ENCODE results near the gene PTPRT. TPM values are rescaled to one million over a fixed set of nuclear protein-coding genes. Genes with fewer than 3 reads are reported as not detected.

The PTPRT gene
- total RNA-seq, 2 experiments from 2014 or later, result not detected

DNA sequence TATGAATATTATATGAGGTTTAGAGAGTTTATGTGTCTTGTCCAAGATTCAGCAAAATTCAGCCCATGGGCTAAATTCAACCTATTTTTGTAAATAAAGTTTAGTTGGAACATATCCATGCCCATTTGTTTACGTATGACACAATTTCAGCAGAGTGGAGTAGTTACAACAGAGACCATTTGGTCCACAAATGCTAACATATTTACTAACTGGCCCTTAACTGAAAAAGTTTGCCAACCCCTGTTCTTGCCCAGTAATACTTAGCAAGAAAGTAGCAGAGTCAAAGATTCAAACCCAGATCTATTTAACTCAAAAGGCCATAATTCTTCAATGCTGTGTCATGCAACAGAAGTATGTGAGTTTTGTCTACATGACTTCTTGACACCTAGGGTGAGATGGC lies 561.0 kb downstream of the PTPRT start:
- Mint-ChIP-seq H3K27ac (no peak overlapping the region), H3K4me1 (no peaks in the 10 kb centered on the region), H3K27me3 (no peaks in the 10 kb centered on the region), H3K9me3 (peaks cover 18% of the 10 kb centered on the region), H3K4me3 (no peak overlapping the region), H3K36me3 (ENCODE audit: low read depth) (no peaks in the 10 kb centered on the region)
- DNase-seq, result no peak
- CTCF ChIA-PET, result no interaction called here
- POLR2A ChIA-PET, result no interaction called here

DNA sequence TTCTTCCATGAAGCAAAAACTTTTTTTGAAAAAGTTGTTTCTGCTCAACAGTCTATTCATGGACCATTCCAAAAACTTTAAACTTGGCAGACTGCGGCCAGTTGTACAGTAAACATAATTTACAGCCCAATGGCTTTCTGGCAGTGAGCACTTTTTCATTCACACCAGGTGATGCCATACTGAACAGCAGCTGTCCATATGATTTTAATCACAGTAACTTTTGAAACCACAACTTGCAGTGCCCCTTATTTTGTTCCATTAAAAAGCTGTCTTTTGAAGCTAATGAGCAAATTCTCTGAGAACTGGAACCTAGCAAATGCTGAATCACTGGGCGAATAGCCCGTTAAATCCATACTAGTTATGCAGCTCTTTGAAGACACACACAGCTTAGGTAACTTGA lies 576.6 kb downstream of the PTPRT start:
- H3K4me1 Mint-ChIP-seq, result no peaks in the 10 kb centered on the region
- POLR2A ChIA-PET, result no interaction called here

DNA sequence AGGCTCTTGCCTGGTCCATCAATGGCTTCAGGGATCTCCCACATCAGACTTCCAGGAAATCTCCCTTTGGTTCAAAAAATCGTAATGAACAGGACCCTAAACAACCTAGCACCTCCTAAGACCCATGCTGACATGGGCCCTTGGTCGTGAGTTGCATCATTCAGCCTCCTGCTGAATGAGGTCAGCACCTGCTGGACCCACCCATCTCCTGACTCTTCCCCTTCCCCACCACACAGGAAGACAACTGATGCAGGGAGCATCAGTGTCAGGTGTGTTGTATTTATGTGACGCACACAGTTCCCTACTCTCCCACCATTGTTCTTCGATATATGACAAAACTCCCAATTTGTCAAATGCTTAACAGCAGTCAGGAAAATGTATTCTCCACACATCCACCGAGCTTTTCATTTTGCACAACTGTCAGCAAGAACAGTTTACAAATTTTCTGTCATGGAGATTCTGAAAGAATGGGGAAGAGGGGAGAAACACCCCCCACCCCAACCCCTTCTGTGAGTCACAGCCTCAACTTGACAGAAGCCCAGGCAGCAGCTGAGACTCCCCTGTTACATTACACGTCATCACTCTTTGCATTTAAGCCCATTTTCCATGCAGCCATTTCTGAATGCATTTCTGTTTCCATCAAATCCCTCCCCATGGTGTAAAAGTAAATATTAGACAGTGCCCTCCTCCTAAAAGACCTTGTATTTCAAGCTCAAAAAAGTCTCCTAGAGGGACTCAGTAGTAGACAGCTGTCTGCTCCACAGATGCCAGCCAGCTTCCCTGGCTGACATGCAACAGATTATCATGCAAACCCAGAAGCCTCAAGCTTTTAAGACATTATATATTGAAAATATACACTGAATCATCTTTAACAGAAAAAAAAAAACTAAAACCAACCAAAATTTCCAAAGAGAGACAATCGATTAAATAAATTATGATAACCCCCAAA lies 577.5 kb downstream of the PTPRT start:
- peaks cover 24% of the 10 kb centered on the region for H3K9me3 Mint-ChIP-seq
- H3K4me1 Mint-ChIP-seq, result no peaks in the 10 kb centered on the region
- no peak overlapping the region for H3K27ac Mint-ChIP-seq
- H3K27me3 Mint-ChIP-seq, result no peaks in the 10 kb centered on the region
- ChIA-PET CTCF (no interaction called here), POLR2A (no interaction called here)
- DNase-seq, result no peak
- H3K4me3 Mint-ChIP-seq, result no peak overlapping the region
- no peaks in the 10 kb centered on the region for H3K36me3 Mint-ChIP-seq (ENCODE audit: low read depth)

More for the DNA sequence above, 576.6 kb downstream of the PTPRT start:
- DNase-seq, result no peak
- H3K9me3 Mint-ChIP-seq, result peaks cover 24% of the 10 kb centered on the region
- no peak overlapping the region for H3K27ac Mint-ChIP-seq
- H3K36me3 Mint-ChIP-seq (ENCODE audit: low read depth), result no peaks in the 10 kb centered on the region
- no peak overlapping the region for H3K4me3 Mint-ChIP-seq
- H3K27me3 Mint-ChIP-seq, result no peaks in the 10 kb centered on the region
- CTCF ChIA-PET, result no interaction called here

GRCh38 chr20:42611423-42611822 lies 578.3 kb downstream of the PTPRT start:
- no peaks in the 10 kb centered on the region for H3K36me3 Mint-ChIP-seq (ENCODE audit: low read depth)
- DNase-seq, result no peak
- H3K27me3 Mint-ChIP-seq, result no peaks in the 10 kb centered on the region
- H3K9me3 Mint-ChIP-seq, result peaks cover 24% of the 10 kb centered on the region
- CTCF ChIA-PET, result no interaction called here
- no peaks in the 10 kb centered on the region for H3K4me1 Mint-ChIP-seq
- H3K4me3 Mint-ChIP-seq, result no peak overlapping the region
- POLR2A ChIA-PET, result no interaction called here
- H3K27ac Mint-ChIP-seq, result no peak overlapping the region

DNA sequence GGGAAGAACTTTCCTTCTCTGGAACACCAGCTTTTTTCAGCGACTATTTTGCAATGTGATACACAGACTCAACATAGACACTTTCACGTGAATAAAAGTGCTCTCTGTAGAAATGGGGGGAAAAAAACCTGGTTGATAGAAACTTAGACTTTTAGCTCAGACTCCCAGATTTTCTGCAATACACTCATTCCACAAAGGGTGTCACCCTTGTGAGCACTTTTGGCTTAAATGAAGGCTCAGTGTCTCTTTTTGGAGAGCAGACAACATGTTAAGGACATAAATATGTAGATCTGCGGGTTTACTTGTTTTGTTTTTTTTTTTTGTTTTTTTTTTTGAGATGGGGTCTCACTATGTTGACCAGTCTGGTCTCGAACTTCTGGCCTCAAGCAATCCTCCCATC lies 579.6 kb downstream of the PTPRT start:
- CTCF ChIA-PET, result no interaction called here
- H3K4me1 Mint-ChIP-seq, result no peaks in the 10 kb centered on the region
- no peak for DNase-seq
- POLR2A ChIA-PET, result no interaction called here
- H3K27ac Mint-ChIP-seq, result no peak overlapping the region
- no peak overlapping the region for H3K4me3 Mint-ChIP-seq
- peaks cover 24% of the 10 kb centered on the region for H3K9me3 Mint-ChIP-seq
- no peaks in the 10 kb centered on the region for H3K36me3 Mint-ChIP-seq (ENCODE audit: low read depth)
- no peaks in the 10 kb centered on the region for H3K27me3 Mint-ChIP-seq

DNA sequence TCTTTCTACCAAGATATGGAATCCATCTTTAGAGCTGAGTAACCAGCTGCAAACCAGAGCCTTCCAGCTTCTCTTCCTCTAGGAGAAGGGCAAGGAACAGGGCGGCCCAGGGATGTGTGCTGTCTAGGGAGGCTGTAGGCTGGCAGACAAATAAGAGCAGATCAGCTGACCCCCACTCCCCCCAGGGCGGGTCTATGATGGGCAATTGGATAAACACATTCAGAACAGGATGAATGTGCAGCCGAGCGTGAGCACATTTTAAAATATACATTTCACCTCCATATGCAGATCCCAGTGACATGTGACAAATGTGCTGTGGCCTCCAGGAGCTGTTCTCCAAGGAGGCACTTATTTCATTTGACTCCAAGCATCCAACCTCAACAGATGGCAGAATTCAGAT lies 580.1 kb downstream of the PTPRT start:
- POLR2A ChIA-PET, result no interaction called here
- no peak overlapping the region for H3K4me3 Mint-ChIP-seq
- no peak for DNase-seq
- no peaks in the 10 kb centered on the region for H3K4me1 Mint-ChIP-seq
- CTCF ChIA-PET, result no interaction called here
- no peak overlapping the region for H3K27ac Mint-ChIP-seq
- H3K36me3 Mint-ChIP-seq (ENCODE audit: low read depth), result no peaks in the 10 kb centered on the region
- H3K9me3 Mint-ChIP-seq, result peaks cover 23% of the 10 kb centered on the region
- no peaks in the 10 kb centered on the region for H3K27me3 Mint-ChIP-seq

GRCh38 chr20:42604998-42605956 lies 584.4 kb downstream of the PTPRT start:
- peaks cover 3% of the 10 kb centered on the region for H3K9me3 Mint-ChIP-seq
- no peak overlapping the region for H3K4me3 Mint-ChIP-seq
- H3K27me3 Mint-ChIP-seq, result no peaks in the 10 kb centered on the region
- no peak overlapping the region for H3K27ac Mint-ChIP-seq
- ChIA-PET POLR2A (no interaction called here), CTCF (no interaction called here)
- no peaks in the 10 kb centered on the region for H3K36me3 Mint-ChIP-seq (ENCODE audit: low read depth)
- DNase-seq, result no peak
- H3K4me1 Mint-ChIP-seq, result no peaks in the 10 kb centered on the region

DNA sequence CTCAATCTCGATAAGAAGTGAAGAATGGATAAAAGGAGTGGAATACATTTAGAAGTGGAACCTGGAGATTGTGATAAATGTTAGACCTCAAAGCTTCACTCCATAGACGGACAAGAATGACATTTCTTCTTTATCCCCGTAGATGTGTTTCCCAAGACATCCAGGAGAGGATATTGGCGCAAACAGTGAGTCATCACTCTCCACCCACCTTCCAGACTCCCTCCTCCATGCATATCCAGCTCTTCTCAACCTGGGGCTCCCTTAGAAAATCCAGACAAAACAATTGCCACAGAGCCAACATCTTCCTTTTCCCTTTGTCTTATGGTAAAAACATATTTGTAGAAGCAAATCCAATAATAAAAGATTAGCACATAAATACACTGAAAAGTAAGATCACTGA lies 586.1 kb downstream of the PTPRT start:
- Mint-ChIP-seq H3K27me3 (no peaks in the 10 kb centered on the region), H3K27ac (no peak overlapping the region), H3K36me3 (ENCODE audit: low read depth) (no peaks in the 10 kb centered on the region), H3K4me3 (no peak overlapping the region), H3K9me3 (peaks cover 3% of the 10 kb centered on the region), H3K4me1 (no peaks in the 10 kb centered on the region)
- ChIA-PET CTCF (no interaction called here), POLR2A (no interaction called here)
- DNase-seq, result no peak

DNA sequence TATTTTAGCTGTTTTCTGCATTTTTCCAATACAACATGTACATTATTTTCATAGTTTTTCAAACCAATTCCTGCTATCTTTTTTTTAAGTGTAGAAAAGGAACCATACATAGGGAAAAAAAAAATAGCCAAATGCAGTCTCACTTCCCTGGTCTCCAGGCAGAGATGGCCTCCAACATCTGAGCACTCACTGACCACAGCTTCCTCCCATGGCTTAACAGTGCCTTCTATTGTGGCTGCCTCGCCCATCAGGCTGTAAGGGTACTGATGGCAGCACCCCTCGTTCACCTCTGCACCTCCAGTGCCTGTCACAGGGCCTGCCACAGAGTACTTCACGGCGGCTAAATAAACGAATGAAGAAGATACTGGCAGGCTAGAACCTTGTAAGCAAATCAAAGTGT lies 591.1 kb downstream of the PTPRT start:
- no peaks in the 10 kb centered on the region for H3K36me3 Mint-ChIP-seq (ENCODE audit: low read depth)
- CTCF ChIA-PET, result no interaction called here
- no peaks in the 10 kb centered on the region for H3K27me3 Mint-ChIP-seq
- H3K4me1 Mint-ChIP-seq, result no peaks in the 10 kb centered on the region
- DNase-seq, result no peak
- peaks cover 8% of the 10 kb centered on the region for H3K9me3 Mint-ChIP-seq
- POLR2A ChIA-PET, result no interaction called here
- H3K4me3 Mint-ChIP-seq, result no peak overlapping the region
- no peak overlapping the region for H3K27ac Mint-ChIP-seq

GRCh38 chr20:42595625-42596024 lies 594.1 kb downstream of the PTPRT start:
- POLR2A ChIA-PET, result no interaction called here
- DNase-seq, result no peak

GRCh38 chr20:42594659-42595058 lies 595.0 kb downstream of the PTPRT start:
- POLR2A ChIA-PET, result no interaction called here
- no peaks in the 10 kb centered on the region for H3K27me3 Mint-ChIP-seq
- CTCF ChIA-PET, result no interaction called here
- no peak overlapping the region for H3K4me3 Mint-ChIP-seq
- no peak overlapping the region for H3K27ac Mint-ChIP-seq
- H3K36me3 Mint-ChIP-seq (ENCODE audit: low read depth), result no peaks in the 10 kb centered on the region
- no peak for DNase-seq
- H3K4me1 Mint-ChIP-seq, result no peaks in the 10 kb centered on the region
- peaks cover 5% of the 10 kb centered on the region for H3K9me3 Mint-ChIP-seq

More at GRCh38 chr20:42595625-42596024, 594.1 kb downstream of the PTPRT start:
- no peak overlapping the region for H3K4me3 Mint-ChIP-seq
- H3K9me3 Mint-ChIP-seq, result peaks cover 5% of the 10 kb centered on the region
- CTCF ChIA-PET, result no interaction called here
- no peaks in the 10 kb centered on the region for H3K27me3 Mint-ChIP-seq
- H3K27ac Mint-ChIP-seq, result no peak overlapping the region
- no peaks in the 10 kb centered on the region for H3K36me3 Mint-ChIP-seq (ENCODE audit: low read depth)
- no peaks in the 10 kb centered on the region for H3K4me1 Mint-ChIP-seq

DNA sequence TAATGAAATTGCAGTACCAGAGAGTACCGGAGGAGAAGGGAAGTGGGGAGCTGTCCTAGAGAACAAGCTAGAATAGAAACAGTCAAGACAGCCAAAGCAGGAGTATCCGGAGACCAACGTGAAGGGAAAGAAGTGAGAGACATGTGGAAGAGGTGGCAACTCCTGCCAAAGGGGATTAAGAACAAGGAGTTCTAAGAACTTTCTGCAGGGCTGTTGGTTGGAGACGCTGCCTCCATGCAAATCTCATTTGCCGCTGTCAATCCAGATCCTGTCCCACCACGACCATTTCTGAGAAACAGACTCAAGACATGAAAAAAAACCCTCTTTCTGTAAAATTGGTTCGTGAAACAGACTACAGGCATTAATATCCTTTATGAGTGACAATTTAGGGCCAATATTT lies 595.7 kb downstream of the PTPRT start:
- Mint-ChIP-seq H3K4me3 (no peak overlapping the region), H3K4me1 (no peaks in the 10 kb centered on the region), H3K9me3 (peaks cover 5% of the 10 kb centered on the region), H3K36me3 (ENCODE audit: low read depth) (no peaks in the 10 kb centered on the region), H3K27ac (no peak overlapping the region), H3K27me3 (no peaks in the 10 kb centered on the region)
- ChIA-PET POLR2A (no interaction called here), CTCF (no interaction called here)
- DNase-seq, result no peak

GRCh38 chr20:42589976-42590639 lies 599.6 kb downstream of the PTPRT start:
- Mint-ChIP-seq H3K27ac (no peak overlapping the region), H3K36me3 (ENCODE audit: low read depth) (no peaks in the 10 kb centered on the region), H3K4me1 (no peaks in the 10 kb centered on the region), H3K4me3 (no peak overlapping the region), H3K9me3 (no peaks in the 10 kb centered on the region), H3K27me3 (no peaks in the 10 kb centered on the region)
- ChIA-PET CTCF (no interaction called here), POLR2A (no interaction called here)
- DNase-seq, result no peak

Data from activated CD4-positive, alpha-beta memory T cell treated with anti-CD3 and anti-CD28 coated beads, Interleukin-2, amount 10 ng/mL, durations not matched to agents 7 days and 5 days (primary cell).